ENCODE measurements around the gene RBM17.

Gene RBM17

GRCh38 chr10:6144406-6145165 lies 55.8 kb downstream of the RBM17 start:
- no peak for TF ChIP-seq CTCF (conservative IDR thresholded peaks at IDR 0.05; ENCODE audit: low read depth, low read length)
- DNase-seq (ENCODE audit: low read depth): no peak
- H3K4me3 ChIP-seq (ENCODE audit: low read length): peak overlapping the region; percentile 66

- no peak for DNase-seq (ENCODE audit: low read depth)
- TF ChIP-seq CTCF (conservative IDR thresholded peaks at IDR 0.05; ENCODE audit: low read depth, low read length): no peak
- H3K4me3 ChIP-seq (ENCODE audit: low read length): peak overlapping the region; percentile 66
Observed at GRCh38 chr10:6145166-6145987, 56.5 kb downstream of the RBM17 start.

GRCh38 chr10:6146013-6146785 lies 57.4 kb downstream of the RBM17 start:
- peak overlapping the region; percentile 66 for H3K4me3 ChIP-seq (ENCODE audit: low read length)
- no peak for DNase-seq (ENCODE audit: low read depth)
- TF ChIP-seq CTCF (conservative IDR thresholded peaks at IDR 0.05; ENCODE audit: low read depth, low read length): no peak

GRCh38 chr10:6146921-6147320 lies 58.1 kb downstream of the RBM17 start:
- H3K4me3 ChIP-seq (ENCODE audit: low read length): no peak overlapping the region
- no peak for DNase-seq (ENCODE audit: low read depth)
- no peak for TF ChIP-seq CTCF (conservative IDR thresholded peaks at IDR 0.05; ENCODE audit: low read depth, low read length)

- DNase-seq (ENCODE audit: low read depth): no peak
- no peak for TF ChIP-seq CTCF (conservative IDR thresholded peaks at IDR 0.05; ENCODE audit: low read depth, low read length)
- H3K4me3 ChIP-seq (ENCODE audit: low read length): no peak overlapping the region
Observed at GRCh38 chr10:6148251-6148701, 59.4 kb downstream of the RBM17 start.

- no peak for DNase-seq (ENCODE audit: low read depth)
- TF ChIP-seq CTCF (conservative IDR thresholded peaks at IDR 0.05; ENCODE audit: low read depth, low read length): no peak
Observed at GRCh38 chr10:6148908-6149307, 60.1 kb downstream of the RBM17 start.

More at GRCh38 chr10:6148908-6149307, 60.1 kb downstream of the RBM17 start:
- H3K4me3 ChIP-seq (ENCODE audit: low read length): no peak overlapping the region

Measured in retinal pigment epithelial cell (primary cell).